HepG2 (cell line): ENCODE data around the gene ZNF541. TPM values are rescaled to one million over a fixed set of nuclear protein-coding genes. Genes with fewer than 3 reads are reported as not detected.

Source experiments
- ATF2 ChIP-seq: sonication (generic); formaldehyde crosslinking; IDR thresholded peaks from 2 replicates; pipeline ENCODE4 v1.4.0; 2020; ENCODE audit warnings: missing genetic modification reagents
- BCL6 ChIP-seq: IDR thresholded peaks from 2 replicates; pipeline ENCODE4 v1.6.1; 2016; ENCODE audit warnings: missing genetic modification reagents, missing compliant biosample characterization
- BRD4 ChIP-seq: sonication (generic); formaldehyde crosslinking; IDR thresholded peaks from 2 replicates; pipeline ENCODE4 v1.4.0; 2020; ENCODE audit warnings: missing genetic modification reagents
- ESRRA ChIP-seq: sonication (generic); formaldehyde crosslinking; IDR thresholded peaks from 2 replicates; pipeline ENCODE4 v1.5.1; 2020; ENCODE audit warnings: mild to moderate bottlenecking, low read depth, missing genetic modification reagents
- HNRNPK ChIP-seq: fragments of 200-400 bp; formaldehyde crosslinking; IDR thresholded peaks from 2 replicates; pipeline ENCODE4 v1.6.1; 2018; ENCODE audit warnings: low read length, low read depth, moderate library complexity, mild to moderate bottlenecking; ENCODE audit not compliant: poor library complexity, severe bottlenecking
- HNRNPLL ChIP-seq: fragments of 200-400 bp; formaldehyde crosslinking; IDR thresholded peaks from 2 replicates; pipeline ENCODE4 v1.6.1; 2017; ENCODE audit warnings: mild to moderate bottlenecking, low read depth, low read length; ENCODE audit not compliant: poor library complexity, severe bottlenecking
- KDM4B ChIP-seq: sonication (generic); formaldehyde crosslinking; IDR thresholded peaks from 2 replicates; pipeline ENCODE4 v1.4.0; 2020; ENCODE audit warnings: missing genetic modification reagents
- KDM5B ChIP-seq: sonication (generic); formaldehyde crosslinking; IDR thresholded peaks from 2 replicates; pipeline ENCODE4 v1.4.0; 2020; ENCODE audit warnings: missing genetic modification reagents, mild to moderate bottlenecking, borderline replicate concordance
- MEIS2 ChIP-seq: sonication (generic); formaldehyde crosslinking; IDR thresholded peaks from 2 replicates; pipeline ENCODE4 v1.9.0; 2021; ENCODE audit warnings: mild to moderate bottlenecking, missing genetic modification reagents
- SALL2 ChIP-seq: sonication (generic); formaldehyde crosslinking; IDR thresholded peaks from 2 replicates; pipeline ENCODE4 v1.8.1; 2023; ENCODE audit warnings: mild to moderate bottlenecking, missing genetic modification reagents, inconsistent platforms
- STAT5B ChIP-seq: sonication (generic); formaldehyde crosslinking; IDR thresholded peaks from 2 replicates; pipeline ENCODE4 v1.4.0; 2020; ENCODE audit warnings: missing genetic modification reagents
- ZNF383 ChIP-seq: sonication (generic); formaldehyde crosslinking; IDR thresholded peaks from 2 replicates; pipeline ENCODE4 v1.4.0; 2020; ENCODE audit warnings: missing genetic modification reagents, mild to moderate bottlenecking, borderline replicate concordance
- ZNF543 ChIP-seq: sonication (generic); formaldehyde crosslinking; IDR thresholded peaks from 2 replicates; pipeline ENCODE4 v1.4.0; 2020; ENCODE audit warnings: mild to moderate bottlenecking, missing genetic modification reagents
- ZSCAN22 ChIP-seq: sonication (generic); formaldehyde crosslinking; IDR thresholded peaks from 2 replicates; pipeline ENCODE4 v1.4.0; 2020; ENCODE audit warnings: mild to moderate bottlenecking, missing genetic modification reagents
- polyA plus RNA-seq, 8 experiments: library from polyadenylated mRNA; depleted of rRNA in 3 of 8; stranded (reverse) in 7 of 8; unstranded in 1 of 8; fragments of >200 nt; fragmentation: Illumina TruSeq in 4 of 8; extraction: Trizol in 4 of 8; gene quantifications; 2 replicates each; pipeline versions ENCODE4 v1.2.1 to v1.2.3, GENCODE V29; 2011 to 2016; ENCODE audit warnings: low read depth in 4 of 8, missing spikeins in 1 of 8, mixed read lengths in 1 of 8; ENCODE audit not compliant: insufficient read depth in 1 of 8
- total RNA-seq, 5 experiments: library from RNA; depleted of rRNA; stranded (reverse); fragments of >200 nt; fragmentation: Illumina TruSeq; extraction: Trizol; gene quantifications; 2 replicates each; pipeline ENCODE4 v1.2.3, GENCODE V29; 2016; ENCODE audit warnings: low read depth in 1 of 5
- TF ChIP-seq, protein P1 (sequence below): sonication (generic); formaldehyde crosslinking; IDR thresholded peaks from one replicate; pipeline ENCODE4 v1.5.1; 2020; ENCODE audit warnings: mild to moderate bottlenecking, missing genetic modification reagents; ENCODE audit errors: not compliant biosample characterization
- TF ChIP-seq, protein P2 (sequence below): sonication (generic); formaldehyde crosslinking; IDR thresholded peaks from 2 replicates; pipeline ENCODE4 v1.8.0; 2022; ENCODE audit warnings: missing genetic modification reagents, mild to moderate bottlenecking, moderate library complexity, borderline replicate concordance

ZNF541 gene
- total and polyA plus RNA-seq, 2 of the 13 experiments (the other 11 are each of a cell fraction or from before 2014, with no cell fraction given) = 0.03 to 0.04 TPM

DNA sequence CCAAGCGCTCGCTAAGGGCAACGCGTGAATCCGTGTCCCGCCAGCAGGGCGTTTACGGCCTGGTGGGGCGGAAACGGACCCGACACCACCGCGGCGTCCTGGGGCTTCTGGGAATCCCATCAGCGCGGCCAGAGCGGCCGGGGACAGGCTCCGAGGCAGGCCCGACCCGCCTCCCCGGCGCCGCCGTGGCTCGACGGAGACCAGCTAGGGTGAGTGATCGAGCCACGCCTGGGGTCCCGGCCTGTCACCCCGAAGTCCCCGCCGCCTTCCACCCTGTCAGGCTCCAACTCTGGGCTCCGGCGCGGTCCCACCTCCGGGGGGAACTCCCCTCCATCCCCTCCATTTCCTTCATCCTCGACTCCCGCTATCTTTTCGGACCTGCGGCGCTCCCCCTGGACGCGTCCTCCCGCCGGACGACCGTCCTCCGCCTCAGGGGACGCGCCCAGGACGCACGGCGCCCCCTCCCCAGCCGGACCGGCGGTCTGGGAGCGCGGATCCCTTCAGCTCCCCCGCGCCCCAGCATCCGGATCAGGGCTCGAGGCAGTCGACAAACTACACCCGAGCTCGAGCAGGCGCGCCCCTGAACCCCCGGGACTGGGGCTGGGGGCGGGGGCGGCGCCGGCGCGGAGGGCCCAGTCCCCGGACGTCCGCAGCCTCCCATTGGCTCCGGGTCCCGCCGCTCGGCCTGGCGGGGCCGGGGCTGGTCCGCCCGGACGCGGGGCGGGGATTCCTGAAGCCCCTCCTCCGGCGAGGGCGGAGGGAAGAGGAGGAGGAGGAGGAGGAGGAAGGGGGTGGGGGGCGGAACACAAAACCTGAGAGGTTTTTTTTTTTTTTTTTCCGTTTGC lies 35.3 kb upstream of the ZNF541 start (continued):
- TF ChIP-seq ATF2 (peak; percentile 24; the same call in 1 of the 2 replicates), BRD4 (CRISPR knock-in tag) (peak; percentile 71; the same call in 1 of the 2 replicates), KDM5B (CRISPR knock-in tag) (peak; percentile 43; the same call in 1 of the 2 replicates), ESRRA (peak; percentile 36; the same call in 1 of the 2 replicates), MEIS2 (CRISPR knock-in tag) (peak; percentile 6; the same call in 1 of the 2 replicates), BCL6 (CRISPR knock-in tag) (peak; percentile 22; the same call in 1 of the 2 replicates), SALL2 (peak; percentile 67; the same call in 1 of the 2 replicates), ZSCAN22 (CRISPR knock-in tag) (peak; percentile 67; the same call in 1 of the 2 replicates), HNRNPK (peak; percentile 82), ZNF383 (CRISPR knock-in tag) (0 out of 2 replicates have a peak, but pooled peaks have one; percentile 31), HNRNPLL (peak; percentile 55), ZNF543 (CRISPR knock-in tag) (peak; percentile 71; the same call in 1 of the 2 replicates), KDM4B (0 out of 2 replicates have a peak, but pooled peaks have one; percentile 38), STAT5B (CRISPR knock-in tag) (0 out of 2 replicates have a peak, but pooled peaks have one; percentile 7)
- TF ChIP-seq, protein P1, sequence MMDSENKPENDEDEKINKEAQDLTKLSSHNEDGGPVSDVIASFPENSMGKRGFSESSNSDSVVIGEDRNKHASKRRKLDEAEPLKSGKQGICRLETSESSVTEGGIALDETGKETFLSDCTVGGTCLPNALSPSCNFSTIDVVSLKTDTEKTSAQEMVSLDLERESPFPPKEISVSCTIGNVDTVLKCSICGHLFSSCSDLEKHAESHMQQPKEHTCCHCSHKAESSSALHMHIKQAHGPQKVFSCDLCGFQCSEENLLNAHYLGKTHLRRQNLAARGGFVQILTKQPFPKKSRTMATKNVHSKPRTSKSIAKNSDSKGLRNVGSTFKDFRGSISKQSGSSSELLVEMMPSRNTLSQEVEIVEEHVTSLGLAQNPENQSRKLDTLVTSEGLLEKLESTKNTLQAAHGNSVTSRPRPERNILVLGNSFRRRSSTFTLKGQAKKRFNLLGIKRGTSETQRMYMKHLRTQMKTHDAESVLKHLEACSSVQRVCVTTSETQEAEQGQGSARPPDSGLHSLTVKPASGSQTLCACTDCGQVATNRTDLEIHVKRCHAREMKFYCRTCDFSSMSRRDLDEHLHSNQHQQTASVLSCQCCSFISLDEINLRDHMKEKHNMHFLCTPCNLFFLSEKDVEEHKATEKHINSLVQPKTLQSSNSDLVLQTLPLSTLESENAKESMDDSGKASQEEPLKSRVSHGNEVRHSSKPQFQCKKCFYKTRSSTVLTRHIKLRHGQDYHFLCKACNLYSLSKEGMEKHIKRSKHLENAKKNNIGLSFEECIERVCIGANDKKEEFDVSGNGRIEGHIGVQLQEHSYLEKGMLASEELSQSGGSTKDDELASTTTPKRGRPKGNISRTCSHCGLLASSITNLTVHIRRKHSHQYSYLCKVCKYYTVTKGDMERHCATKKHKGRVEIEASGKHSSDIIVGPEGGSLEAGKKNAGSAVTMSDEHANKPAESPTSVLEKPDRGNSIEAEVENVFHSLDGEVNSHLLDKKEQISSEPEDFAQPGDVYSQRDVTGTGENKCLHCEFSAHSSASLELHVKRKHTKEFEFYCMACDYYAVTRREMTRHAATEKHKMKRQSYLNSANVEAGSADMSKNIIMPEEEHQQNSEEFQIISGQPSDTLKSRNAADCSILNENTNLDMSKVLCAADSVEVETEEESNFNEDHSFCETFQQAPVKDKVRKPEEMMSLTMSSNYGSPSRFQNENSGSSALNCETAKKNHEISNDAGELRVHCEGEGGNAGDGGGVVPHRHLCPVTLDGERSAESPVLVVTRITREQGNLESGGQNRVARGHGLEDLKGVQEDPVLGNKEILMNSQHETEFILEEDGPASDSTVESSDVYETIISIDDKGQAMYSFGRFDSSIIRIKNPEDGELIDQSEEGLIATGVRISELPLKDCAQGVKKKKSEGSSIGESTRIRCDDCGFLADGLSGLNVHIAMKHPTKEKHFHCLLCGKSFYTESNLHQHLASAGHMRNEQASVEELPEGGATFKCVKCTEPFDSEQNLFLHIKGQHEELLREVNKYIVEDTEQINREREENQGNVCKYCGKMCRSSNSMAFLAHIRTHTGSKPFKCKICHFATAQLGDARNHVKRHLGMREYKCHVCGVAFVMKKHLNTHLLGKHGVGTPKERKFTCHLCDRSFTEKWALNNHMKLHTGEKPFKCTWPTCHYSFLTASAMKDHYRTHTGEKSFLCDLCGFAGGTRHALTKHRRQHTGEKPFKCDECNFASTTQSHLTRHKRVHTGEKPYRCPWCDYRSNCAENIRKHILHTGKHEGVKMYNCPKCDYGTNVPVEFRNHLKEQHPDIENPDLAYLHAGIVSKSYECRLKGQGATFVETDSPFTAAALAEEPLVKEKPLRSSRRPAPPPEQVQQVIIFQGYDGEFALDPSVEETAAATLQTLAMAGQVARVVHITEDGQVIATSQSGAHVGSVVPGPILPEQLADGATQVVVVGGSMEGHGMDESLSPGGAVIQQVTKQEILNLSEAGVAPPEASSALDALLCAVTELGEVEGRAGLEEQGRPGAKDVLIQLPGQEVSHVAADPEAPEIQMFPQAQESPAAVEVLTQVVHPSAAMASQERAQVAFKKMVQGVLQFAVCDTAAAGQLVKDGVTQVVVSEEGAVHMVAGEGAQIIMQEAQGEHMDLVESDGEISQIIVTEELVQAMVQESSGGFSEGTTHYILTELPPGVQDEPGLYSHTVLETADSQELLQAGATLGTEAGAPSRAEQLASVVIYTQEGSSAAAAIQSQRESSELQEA (CRISPR knock-in tag) = peak; percentile 24
- TF ChIP-seq, protein P2, sequence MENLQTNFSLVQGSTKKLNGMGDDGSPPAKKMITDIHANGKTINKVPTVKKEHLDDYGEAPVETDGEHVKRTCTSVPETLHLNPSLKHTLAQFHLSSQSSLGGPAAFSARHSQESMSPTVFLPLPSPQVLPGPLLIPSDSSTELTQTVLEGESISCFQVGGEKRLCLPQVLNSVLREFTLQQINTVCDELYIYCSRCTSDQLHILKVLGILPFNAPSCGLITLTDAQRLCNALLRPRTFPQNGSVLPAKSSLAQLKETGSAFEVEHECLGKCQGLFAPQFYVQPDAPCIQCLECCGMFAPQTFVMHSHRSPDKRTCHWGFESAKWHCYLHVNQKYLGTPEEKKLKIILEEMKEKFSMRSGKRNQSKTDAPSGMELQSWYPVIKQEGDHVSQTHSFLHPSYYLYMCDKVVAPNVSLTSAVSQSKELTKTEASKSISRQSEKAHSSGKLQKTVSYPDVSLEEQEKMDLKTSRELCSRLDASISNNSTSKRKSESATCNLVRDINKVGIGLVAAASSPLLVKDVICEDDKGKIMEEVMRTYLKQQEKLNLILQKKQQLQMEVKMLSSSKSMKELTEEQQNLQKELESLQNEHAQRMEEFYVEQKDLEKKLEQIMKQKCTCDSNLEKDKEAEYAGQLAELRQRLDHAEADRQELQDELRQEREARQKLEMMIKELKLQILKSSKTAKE (CRISPR knock-in tag) = 0 out of 2 replicates have a peak, but pooled peaks have one; percentile 18
